Islet precursor cell (in vitro differentiated cells): ENCODE results near the gene PLEKHA1.

Experiments used
- DNase-seq: peaks from one replicate; pipeline ENCODE4 v3.0.0-alpha.2; 2018

PLEKHA1 gene

GRCh38 chr10:122463466-122464249, 89.2 kb downstream of the PLEKHA1 start:
- DNase-seq, result no peak

- no peak for DNase-seq
Observed at GRCh38 chr10:122464250-122464510, 89.7 kb downstream of the PLEKHA1 start.

DNA sequence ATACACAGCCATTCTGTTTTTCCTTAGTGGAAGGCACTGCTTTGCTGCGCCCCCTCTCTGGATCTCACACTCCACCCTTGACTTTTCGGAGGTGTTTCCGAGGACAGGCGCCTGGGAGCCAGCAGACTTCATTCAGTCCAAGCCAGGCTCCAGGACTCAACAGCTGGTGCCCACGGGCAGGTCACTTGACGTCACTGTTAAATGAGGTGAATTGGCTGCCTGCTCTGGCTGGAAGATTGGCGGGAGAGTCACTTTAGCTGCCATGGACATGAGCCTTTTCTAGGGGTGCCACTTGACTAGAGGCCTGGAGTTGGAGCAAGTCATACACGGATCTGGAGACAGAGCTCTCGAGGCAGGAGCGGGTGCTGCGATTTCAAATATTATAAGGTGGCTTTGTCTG, 90.1 kb downstream of the PLEKHA1 start:
- no peak for DNase-seq

DNA sequence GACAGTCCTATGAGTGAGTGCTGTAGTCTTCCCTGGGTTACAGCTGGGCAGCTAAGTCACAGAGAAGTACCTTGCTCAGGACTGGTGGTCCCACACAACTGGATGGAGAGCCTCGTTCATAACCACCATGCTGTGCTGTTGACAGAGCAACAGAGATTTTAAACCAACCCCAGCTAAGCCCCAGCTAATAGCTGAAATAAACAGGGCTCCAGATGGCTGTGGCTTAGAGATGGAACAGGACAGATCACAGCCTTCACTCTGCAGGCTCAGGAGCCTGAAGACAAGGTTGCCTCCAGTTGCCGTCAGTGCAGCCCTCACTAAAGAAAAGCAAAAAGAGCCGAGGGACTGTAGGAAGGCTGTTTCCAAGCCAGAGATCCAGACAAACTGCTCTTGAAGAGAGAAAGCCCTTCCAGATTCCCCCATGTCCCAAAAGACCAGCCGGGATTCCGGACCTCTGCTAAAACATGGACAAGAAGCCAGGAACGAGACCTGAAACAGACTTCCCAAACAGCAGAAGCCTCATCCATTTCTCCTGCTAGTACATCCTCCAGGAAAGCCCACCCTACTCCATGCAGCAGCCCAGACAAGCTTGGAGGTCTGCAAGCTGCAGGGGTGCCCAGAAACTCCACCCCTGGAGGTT, 91.0 kb downstream of the PLEKHA1 start:
- no peak for DNase-seq

GRCh38 chr10:122466951-122467381, 92.5 kb downstream of the PLEKHA1 start:
- DNase-seq, result no peak

DNA sequence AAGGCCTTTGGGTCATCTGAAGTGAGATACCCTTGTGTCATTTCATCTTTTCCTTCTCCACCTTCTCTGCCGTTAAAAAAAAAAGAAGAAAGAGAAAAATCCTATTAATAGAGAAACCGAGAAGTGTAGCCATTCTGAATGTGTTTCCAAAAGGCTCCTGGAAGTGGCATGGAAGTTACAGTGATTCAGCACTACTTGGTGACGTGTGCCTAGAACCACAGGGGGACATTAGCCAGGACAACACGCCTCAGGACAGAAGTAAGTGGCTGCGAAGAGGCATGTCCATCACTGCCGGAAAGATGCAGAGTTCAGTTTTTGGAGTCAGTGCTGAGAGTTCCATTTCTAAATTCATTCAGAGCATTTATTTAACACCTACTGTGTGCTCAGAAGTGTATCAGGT, 93.2 kb downstream of the PLEKHA1 start:
- DNase-seq, result no peak

DNA sequence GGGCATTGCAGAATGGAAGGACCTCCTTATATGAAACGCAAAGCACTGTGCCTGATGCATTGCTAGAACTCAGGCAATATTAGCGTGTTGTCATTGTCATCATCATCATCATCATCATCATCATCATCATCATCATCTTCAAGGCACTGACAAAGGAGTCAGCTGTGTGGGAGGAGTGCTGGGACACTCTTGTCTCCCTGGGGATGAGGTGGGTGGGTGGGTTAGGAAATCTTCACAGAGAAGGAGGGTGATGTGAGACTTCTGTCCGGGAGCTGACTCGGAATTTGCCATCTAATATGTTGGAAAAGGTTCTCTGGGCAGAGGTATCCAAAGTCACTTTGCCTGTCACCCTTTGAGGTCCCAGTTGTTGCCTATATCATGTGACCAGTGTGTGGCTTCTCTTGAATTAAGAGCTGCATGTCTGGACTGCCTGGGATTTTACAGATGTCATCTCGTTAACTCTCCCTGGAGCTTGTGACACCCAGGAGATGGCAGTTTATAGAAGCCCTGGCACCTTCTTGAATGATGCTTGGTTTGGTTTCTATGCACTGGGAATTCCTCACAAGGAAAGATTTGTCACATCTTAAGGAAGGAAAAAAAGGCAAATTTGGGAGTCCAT, 93.9 kb downstream of the PLEKHA1 start:
- no peak for DNase-seq

- peak; percentile 29 for DNase-seq
Observed at GRCh38 chr10:122468926-122469781, 94.6 kb downstream of the PLEKHA1 start.

GRCh38 chr10:122469848-122470247, 95.3 kb downstream of the PLEKHA1 start:
- DNase-seq, result peak; percentile 3

DNA sequence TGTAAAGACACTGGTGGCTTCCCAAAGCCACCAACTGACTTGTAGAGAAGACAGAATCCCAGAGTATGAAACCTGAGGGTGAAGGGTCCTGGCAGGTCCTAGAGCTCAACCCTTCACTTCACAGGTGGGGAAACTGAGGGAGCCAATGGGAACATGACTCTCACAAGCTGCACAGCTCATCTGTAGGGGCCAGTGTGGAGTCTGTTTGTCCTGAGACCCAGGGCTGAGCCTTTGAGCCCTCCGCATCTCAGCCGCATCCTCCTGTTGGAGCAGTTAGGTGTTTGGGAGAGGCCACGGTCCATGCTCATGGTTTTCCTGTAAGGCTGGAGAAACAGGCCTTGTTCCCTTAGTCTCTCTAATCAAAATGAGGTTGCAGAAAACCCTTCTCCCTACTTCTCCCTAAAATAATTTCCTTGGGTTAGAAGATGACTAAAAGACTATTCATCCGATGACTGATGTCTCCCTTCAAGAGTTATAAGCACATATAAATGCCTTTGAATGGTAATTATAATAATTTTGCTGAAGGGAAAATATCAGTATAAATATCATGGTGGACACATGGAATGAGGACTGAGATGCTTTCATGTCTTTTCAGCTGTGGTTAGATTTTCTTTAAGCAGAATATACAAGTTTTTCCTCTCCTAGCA, 97.1 kb downstream of the PLEKHA1 start:
- peak; percentile 38 for DNase-seq

GRCh38 chr10:122473116-122473515, 98.6 kb downstream of the PLEKHA1 start:
- DNase-seq, result peak; percentile 28

GRCh38 chr10:122474131-122474818, 99.8 kb downstream of the PLEKHA1 start:
- peak; percentile 87 for DNase-seq

DNA sequence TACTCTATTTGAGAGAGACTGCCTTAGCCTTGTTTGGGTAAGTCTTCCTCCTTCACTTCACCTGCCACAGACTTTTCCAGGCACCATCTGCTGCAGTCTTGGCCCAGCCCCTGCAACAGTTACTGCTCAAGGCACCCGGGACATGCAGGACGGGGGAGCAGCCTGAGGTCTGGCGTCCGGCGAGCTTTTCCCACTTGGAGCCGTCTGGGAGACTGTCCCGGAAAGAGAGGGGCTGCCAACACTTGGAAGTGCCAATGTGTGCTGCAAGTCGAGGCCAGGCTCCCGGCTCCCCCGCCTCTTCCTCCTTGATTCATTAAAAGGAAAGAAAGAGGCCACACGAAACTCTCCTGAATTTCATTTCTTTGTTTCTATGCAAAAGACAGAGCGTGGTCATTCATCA, 100.6 kb downstream of the PLEKHA1 start:
- DNase-seq, result peak; percentile 77

GRCh38 chr10:122475591-122476332, 101.3 kb downstream of the PLEKHA1 start:
- DNase-seq, result peak; percentile 99

GRCh38 chr10:122476333-122476695, 101.8 kb downstream of the PLEKHA1 start:
- peak; percentile 93 for DNase-seq

- no peak for DNase-seq
Observed at GRCh38 chr10:122477436-122477835, 102.9 kb downstream of the PLEKHA1 start.

GRCh38 chr10:122478971-122479370, 104.5 kb downstream of the PLEKHA1 start:
- DNase-seq, result no peak

DNA sequence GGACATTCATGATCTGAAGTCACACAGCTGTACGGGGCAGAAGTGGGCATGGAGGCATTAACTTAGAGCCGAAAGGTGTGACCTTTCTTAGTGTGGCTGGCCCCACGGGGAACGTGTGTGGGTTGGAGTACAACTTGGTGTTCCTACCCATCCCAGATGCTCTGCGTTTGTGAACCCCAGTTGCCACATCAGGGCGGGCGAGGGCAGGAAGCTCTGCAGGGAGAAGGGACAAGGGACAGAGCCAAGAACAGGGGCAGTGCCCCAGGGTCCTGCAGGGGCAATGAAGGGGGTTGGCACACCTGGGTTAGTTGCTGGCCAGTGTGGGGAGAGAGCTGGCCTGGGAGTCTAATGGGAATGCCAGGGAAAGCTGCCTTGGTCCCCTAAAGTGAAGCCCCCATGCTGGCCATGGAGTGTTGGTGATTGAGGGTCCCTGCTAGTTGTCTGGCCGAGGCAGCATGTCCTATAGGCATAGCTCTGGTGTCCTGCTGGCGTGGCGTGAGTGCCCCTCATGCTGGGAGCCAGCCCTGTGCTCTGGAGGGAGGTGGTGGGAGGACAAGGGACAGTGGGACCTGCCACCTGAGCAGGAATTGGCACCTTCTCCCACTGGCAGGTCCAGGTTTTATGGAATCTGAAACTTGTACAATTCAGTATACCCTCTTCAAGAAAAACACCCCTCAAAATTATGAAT, 105.8 kb downstream of the PLEKHA1 start:
- no peak for DNase-seq

DNA sequence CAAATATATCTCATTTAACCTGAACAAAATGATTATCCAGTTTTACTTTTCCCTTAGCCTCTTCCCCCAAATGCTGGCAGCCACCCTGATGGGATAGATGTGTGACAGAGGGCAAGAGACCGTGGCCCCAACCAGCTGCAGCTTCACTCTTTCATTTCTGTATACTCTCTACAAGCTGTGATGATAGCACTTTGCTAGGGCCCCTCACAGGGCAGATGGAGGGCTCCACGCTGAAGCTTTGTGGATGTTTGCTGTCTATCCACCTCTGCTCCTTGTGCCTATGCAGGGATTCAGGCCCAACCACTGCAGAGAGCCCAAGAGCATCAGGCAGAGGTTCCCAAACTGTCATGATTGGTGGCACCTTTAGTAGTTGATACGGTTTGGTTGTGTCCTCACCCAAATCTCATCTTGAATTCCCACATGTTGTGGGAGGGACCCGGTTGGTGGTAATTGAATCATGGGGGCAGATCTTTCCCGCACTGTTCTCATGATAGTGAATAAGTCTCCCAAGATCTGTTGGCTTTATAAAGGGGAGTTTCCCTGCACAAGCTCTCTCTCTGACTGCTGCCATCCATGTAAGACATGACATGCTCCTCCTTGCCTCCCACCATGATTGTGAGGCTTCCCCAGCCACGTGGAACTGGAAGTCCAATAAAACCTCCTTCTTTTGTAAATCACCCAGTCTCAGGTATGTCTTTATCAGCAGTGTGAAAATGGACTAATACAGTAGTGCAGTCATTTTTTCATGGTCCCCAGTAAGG, 107.0 kb downstream of the PLEKHA1 start:
- no peak for DNase-seq
